ENCODE measurements around the gene F5.

The F5 gene

GRCh38 chr1:169475806-169476387 is 110.4 kb downstream of the F5 start:
- no peak for FAIRE-seq

- FAIRE-seq, result no peak
Observed at GRCh38 chr1:169474302-169474995, 111.8 kb downstream of the F5 start.

DNA sequence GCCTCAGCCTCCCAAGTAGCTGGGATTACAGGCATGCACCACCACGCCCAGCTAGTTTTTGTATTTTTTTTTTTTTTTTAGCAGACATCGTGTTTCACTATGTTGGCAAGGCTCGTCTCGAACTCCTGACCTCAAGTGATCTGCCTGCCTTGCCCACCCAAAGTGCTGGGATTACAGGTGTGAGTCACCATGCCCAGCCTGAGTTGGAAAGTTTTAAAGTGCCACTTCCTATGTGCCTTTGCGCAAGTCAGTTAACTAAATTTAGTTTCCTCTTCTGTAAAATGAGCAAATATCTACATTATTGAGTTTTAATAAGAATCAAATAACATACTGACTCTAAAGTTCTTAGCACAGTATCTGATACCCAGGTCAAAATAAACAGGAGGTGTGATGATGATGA is 112.9 kb downstream of the F5 start:
- FAIRE-seq, result no peak

DNA sequence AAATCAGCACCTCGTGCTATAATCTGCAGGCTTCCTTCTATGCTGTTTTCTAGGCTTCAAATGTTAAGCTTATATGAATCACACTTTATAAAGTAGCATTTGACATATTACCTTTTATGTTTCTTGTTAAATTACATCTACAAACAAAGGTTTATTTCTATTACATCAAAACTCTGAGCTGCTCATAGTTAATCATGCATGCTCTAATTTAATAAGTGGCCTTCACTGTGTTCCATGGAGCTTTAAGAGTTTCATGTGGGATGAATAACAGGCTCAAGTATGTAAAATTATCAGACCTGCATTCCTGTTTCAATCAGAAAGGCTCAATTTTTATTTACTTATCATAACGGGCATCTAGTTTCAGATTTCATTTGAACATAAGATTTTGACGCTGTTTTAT is 113.5 kb downstream of the F5 start:
- no peak for FAIRE-seq

DNA sequence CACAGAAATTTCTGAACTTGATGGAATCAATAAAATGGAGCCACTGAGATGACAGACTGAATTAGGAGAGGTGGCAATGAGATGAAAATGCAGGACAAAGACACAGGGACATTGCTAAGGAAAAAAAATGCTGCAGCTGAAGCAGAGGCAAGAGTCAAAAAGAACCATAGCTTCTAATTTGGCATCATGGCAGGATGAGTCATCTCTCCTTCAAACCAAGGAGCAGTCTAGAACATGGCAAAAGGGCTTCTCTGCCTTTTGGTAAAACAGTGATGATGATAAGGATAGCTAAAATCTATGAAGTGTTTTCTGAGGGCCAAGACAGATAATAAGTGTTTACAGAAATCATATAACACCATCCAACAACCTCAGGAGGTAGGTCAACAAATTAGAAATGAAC is 117.3 kb downstream of the F5 start:
- FAIRE-seq, result no peak

DNA sequence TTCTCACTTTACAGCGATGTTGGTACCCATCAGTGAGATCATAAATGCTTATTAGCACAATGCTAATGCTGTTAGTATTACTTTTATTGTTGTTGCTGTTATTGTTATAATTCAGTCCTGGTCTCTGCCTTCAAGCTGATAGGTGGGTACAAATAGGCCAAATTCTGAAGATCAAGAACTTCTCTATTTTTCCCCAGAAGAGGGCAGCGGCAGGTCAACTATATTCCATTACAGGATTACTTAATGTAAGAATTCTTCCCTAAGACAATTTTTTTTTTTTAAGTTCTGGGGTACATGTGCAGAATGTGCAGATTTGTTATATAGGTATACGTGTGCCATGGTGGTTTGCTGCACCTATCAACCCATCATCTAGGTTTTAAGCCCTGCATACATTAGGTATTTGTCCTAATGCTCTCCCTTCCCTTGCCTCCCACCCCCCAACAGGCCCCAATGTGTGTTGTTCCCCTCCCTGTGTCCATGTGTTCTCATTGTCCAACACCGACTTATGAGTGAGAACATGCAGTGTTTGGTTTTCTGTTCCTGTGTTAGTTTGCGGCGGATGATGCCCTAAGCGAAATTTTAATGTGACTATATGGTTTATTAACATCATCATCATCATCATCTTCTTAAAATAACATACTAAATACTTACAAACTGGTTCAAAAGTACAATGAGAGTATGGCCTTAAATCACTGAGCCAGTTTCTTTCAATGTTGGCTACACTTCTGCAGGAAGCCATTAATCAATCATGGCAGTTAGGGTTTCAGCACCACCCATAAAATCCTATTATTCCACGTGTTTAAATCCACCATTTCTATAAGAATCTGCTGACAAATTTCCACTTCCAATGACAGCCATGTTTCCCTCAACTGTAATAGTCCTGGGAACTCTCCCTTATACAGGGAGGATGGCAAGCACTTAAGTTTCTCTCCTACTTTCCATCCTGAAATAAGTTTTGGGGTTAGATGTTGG is 119.7 kb downstream of the F5 start:
- no peak for FAIRE-seq

DNA sequence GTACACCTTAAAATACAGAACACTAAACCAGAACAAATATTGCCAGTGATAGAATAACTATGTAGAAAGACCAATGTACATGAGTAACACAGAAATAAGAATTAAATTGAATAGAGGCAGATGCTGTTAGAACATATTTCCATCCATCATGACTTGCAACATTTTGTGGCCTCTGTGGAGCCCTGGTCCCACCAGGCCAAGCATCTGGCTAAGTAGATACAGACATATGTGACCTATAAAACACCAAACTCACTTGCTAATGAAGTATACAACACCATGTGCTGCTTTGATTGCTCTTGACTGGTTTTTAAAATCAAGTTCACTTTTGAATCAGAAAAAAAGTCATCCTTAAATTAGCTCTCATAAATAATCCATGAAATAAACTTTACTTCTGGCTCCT is 121.0 kb downstream of the F5 start:
- FAIRE-seq, result no peak
